ENCODE data around the gene ADARB2. TPM values are rescaled to one million over a fixed set of nuclear protein-coding genes. Genes with fewer than 3 reads are reported as not detected.
A peak's percentile ranks its signal among the peaks of the same experiment; 100 is the strongest.

ADARB2 gene
- total RNA-seq, 1 donor from 2014 or later, result 0.10 TPM

DNA sequence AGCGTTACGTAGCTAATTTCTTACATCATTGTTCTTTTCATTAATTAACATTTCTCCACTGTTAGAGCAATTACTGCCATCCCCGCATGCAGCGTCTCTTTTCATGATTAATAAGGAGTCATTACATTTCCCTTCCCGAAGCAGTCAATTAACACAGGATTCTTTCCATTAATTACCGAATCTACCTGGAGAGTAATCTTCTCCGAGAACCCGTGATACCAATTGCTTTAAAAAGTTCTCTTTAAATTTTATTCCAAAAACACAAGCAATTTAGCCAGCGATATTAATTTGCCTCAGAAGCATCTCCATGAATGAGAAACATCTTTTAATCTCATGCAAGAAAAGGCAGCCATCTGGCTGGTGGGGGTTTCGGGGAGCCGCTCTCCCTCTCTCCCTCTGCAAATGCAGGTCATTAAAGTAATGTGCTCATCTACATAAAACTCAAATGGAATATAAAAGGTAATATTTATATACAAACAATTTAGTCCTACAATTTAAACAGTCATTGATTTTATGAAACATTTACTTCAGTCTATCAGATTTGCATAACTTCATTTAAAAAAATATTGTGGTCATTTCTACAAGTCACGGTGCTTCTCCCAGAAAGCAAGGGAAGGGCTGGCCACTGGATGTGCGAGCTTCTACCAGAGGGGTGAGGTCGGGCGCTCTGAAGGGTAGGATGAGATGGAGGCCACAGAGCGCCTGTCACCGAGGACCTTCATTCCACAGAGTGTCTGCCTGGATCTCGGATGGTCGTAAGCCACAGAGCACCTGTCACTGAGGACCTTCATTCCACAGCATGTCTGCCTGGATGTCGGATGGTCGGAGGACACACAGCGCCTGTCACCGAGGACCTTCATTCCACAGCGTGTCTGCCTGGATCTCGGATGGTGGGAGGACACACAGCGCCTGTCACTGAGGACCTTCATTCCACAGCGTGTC lies 536.2 kb downstream of the ADARB2 start:
- no peak for DNase-seq

DNA sequence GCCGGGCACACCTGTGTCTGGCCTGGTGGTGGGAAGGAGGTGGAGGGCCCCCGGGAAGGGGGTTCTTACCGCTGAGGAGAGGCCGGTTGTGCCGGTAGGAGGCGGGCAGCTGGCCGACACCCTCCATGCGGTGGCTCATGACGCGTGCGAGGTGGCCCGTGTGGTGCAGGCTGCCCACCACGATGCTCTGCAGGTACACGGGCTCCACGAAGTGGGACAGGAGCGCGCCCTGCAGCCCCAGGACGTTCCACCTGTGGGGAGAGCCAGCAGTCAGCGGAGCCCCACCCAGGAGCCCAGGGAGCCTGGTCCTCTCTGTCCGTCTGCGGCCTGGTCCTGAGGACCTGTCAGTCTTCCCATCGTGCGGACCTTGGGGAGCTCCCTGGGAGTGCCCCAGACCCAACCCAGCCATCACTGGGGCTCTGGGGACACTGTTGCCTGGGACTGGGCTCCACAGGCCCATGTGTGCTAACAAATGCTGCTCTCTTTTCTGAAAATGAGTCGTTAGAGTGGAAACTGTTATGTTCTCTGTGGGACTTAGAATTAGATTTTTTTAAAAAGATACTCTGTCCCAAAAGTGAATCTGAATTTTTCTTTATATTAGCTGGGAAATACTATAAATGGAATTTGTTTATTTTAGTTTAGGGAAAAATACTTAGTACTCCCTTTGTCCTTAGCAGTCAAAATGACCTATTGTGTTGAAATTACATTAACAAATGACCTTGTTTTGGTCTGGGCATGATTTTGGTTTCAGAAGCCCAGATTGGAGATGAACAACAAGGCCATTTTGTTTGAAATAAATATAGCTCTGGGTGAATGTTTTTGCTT lies 537.2 kb downstream of the ADARB2 start:
- DNase-seq, result no peak

DNA sequence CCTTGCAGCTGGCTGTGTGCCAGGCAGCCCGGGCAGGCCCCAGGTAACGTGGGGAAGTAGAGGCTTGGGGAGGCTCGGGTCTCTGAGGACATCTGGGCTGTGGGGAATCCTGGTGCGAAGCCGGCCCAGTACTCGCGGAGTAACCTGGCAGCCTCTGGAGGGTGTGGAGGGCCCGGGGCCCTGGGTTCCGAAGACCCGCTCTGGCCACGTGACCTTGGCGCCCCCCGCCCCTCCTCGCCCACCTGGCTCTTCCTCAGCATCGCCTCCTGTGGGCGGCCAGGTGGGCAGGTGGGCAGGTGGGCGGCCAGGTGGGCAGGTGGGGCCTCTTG lies 538.0 kb downstream of the ADARB2 start:
- no peak for DNase-seq

DNA sequence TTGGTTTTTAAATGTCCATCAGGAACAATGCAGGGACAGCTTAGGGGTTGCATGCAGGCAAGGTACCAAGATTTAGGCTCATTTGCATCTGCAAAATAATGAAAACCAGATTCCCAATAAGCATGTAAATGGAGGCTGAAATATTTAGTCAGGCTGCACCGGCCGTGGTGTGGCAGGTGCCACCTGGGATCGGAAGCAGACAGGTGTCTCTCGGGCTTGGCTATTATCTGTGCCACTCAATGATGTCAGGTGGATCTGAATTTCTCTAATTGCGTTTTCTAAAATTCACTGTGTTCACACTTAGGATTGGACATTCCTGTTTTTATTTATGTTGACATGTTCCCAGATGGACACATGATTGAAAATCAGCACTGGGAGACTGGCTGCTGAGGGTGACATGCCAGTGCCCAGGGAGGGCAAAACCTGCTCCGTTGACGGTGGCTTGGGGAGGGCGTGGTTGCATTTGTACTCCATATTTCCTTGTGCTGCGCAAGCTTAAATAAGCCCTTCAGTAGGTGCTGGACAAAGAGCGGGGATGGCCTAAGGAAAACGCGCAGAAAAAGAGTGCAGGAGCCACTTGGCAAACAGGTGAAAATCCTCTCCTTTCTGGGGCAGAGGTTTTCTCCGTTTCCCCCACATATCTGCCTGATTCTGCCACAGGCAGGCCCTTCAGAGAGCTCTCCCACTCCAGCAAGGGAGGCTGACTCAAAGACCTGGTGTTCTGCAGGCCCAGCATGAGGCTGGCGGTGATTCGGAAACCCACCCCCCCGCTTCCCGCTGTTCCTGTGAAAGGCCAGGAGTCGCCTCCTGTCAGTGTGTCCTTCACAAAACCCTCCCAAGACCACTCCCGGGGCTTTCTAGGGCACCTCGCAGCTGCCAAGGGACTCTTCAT lies 538.6 kb downstream of the ADARB2 start:
- no peak for DNase-seq

DNA sequence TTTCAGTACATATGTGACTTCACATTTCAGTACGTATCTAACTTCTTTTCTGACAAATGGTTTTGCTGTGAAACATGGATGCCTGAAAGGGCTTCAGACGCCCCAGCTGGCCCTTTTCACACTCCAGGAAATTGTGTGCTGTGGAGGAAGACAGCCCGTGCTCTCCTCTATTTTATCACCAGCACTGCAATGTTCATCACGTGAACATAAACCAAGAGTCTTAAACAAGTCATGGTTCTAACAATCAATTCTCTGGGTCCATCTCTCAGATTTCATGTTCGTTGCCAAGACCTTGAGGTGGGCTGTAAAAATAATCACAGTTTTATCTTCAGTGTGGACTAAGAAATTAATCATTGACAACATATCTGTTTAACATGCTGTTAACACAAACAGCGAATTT lies 539.9 kb downstream of the ADARB2 start:
- DNase-seq, result peak; percentile 34

DNA sequence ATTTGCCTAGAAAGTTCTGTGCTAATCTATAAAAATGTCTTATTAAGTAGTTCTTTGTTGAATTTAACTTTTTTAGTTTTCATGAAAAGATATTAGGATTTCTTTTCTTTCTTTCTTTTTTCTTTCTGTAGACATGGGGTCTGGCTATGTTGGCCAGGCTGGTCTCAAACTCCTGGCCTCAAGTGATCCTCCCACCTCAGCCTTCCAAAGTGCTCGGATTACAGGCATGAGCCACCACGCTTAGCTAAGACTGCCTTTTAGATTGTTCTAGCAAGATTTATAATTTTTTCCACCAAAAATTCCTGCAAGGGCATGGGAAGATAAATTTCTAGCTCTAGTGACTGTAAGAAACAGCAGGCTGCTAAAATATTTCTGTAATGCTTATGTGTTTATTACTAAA lies 540.7 kb downstream of the ADARB2 start:
- DNase-seq, result no peak

DNA sequence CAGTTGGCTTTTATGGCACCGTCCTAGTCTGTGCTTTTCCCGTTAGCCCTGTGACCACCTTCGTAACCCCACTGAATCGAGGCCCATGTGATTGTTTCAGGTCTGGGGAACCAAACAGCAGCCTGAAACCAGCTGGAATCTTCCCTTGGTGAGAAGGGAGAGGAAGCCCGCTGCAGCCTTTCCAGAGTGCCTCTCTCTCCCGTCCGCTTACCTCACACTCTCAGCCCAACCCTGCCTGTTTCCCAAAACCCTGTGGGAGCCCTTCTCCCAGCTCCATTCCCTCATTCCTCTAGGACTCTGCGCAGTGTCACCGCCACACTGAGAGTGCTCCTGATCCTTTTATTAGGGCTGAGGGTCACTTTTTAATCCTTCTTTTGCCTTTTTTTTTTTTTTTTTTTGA lies 541.5 kb downstream of the ADARB2 start:
- no peak for DNase-seq

DNA sequence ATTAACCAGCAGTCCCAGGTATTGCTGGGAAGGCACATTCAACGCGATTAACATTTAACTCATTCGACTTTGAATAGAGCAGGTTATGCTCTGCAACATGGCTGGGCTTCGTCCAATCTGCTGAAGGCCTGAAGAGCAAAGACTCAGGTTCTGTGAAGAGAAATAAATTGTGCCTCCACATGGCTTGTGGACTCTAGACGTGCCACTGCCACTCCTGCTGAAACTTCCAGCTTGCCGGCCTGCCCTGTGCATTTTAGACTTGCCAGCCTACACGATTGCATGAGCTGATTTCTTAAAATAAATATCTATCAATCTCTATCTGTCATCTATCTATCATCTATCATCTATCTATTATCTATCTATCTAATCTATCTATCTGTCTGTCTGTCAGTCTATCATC lies 543.2 kb downstream of the ADARB2 start:
- no peak for DNase-seq

DNA sequence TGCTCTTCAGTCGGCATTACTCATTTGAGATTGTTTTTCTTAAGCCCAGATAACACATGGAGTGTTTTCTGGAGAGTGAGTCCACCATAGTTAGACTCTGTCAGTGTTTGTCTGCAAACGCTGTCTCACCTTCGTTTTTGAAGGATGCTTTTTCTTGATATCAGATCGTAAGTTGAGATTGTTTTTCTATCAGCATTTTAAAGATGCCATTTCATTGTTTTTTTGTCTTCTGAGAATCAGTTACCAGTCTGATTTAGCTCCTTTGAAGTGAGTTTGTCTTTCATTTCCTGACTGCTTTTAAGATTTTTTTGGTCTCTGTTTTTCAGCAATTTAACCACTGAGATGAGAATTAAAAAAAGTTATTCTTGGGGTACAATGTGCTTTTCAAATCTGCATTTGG lies 543.8 kb downstream of the ADARB2 start:
- DNase-seq, result no peak

DNA sequence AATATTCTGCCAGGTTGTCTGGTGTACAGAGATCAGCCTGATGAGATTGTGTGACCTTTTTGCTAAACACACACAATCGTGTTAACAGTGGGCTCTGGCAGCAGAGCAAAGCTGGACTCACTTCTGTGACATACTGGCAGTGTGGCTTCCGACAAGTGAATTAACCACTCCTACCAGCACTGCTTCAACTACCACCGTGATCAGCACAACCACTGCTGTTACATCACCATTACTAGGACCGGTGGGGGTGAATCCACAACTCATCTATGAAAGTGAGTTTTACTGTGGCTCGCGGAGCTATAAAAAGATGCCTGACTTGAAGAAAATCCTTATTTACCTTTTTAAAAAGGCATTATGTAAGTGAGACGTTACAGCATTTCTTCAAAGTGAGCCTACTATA lies 545.6 kb downstream of the ADARB2 start:
- no peak for DNase-seq

DNA sequence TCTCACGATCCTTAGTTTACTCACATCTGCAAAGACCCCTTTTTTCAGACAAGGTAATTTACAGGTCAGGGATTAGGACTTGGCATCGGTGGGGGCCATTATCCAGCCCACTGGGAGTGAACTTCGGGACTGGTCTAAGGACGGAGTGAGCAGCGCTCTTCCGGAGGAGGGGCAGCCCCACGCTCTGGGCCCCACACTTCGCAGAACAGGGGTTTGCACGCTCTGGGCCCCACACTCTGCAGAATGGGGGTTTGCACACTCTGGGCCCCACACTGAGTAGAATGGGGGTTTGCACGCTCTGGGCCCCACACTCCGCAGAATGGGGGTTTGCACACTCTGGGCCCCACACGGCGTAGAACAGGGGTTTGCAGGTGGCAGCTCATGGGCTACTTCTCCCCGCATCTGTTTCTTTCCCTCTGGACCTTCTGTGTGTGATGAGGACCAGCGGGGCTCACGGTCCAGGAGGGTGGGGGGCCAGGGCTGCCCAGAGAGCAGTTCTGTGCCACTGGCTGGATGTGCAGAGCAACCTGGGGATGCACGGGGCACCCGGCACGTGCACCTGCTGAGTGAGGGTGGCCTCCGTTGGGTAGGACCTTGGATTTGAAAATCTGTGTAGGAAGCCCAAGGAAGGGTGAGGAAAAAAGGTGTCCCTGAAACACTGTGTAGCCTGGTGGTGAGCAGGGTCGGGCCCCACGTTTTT lies 546.4 kb downstream of the ADARB2 start:
- no peak for DNase-seq

DNA sequence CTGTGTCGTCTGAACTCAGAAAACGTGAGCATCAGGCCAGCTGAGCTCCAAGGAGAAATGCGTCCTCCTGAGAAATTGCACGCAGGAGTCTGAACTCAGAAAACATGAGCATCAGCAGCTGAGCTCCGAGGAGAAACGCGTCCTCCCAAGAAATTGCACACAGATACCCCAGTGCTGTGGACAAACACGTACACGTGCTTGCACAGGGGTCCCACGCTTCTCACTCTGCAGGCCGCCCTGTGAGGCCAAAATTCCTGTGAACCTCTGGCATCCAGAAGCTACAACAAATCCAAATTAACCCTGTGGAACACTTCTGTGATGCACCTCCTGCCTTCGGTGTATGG lies 547.3 kb downstream of the ADARB2 start:
- no peak for DNase-seq

DNA sequence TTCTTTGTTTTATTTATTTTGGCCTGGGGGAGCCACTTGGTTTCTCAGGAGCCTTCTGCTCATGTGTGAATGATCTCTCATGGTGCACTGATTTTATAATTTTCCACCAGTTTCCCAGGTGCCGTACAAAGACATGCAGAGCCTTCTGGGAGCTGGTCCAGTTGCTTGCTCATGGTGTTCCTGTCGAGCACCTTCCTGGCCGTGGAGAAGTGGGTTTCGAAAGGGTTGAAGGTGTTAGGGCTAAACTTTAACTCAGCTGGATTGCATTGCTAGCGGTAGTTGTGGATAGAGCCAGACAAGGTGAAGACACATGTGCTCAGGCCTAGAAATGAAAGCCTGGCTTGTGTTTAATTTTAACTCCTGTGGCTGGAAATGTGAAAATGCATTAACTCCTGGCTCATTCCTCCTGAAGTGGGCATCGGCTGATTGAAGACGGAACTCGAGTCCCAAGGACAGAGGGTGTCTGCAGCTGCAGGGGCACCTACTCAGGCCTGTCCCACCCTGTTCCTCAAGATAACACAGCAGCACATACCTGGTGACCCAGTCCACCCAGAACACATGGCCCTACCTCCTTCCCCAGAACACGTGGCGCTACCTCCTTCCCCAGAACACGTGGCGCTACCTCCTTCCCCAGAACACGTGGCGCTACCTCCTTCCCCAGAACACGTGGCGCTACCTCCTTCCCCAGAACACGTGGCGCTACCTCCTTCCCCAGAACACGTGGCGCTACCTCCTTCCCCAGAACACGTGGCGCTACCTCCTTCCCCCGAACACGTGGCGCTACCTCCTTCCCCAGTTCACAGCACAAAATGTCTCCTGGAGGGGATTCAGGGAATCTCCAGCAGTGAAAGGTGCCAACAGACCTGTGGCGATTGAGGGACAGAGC lies 547.9 kb downstream of the ADARB2 start:
- DNase-seq, result no peak

DNA sequence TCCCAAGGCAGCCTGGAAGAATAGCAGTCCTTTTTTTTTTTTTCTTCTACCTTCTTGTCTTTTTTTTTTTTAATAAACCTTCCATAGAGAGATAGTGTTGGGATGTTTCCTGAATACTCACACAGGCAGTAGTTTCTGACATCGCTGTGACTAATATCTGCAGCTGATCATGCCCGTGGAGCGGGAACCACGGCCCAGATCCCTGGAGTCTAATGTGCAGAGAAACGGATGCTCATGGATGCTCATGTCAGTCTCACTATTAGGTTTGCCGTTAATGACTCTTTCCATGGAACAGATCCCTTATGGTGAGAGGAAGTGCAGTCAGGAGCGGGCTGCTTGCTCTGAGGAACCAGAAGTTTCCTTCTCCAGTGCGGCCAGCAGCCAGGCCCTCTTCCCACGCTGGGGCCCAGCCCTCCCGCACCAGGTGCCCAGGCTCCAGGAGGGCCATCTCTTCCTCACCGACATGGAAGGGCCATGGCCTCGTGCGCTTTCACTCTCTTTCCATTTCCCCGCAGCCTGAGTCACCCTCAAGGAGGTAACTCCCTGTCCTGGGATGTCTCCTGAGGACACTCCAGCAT lies 548.7 kb downstream of the ADARB2 start:
- DNase-seq, result no peak

DNA sequence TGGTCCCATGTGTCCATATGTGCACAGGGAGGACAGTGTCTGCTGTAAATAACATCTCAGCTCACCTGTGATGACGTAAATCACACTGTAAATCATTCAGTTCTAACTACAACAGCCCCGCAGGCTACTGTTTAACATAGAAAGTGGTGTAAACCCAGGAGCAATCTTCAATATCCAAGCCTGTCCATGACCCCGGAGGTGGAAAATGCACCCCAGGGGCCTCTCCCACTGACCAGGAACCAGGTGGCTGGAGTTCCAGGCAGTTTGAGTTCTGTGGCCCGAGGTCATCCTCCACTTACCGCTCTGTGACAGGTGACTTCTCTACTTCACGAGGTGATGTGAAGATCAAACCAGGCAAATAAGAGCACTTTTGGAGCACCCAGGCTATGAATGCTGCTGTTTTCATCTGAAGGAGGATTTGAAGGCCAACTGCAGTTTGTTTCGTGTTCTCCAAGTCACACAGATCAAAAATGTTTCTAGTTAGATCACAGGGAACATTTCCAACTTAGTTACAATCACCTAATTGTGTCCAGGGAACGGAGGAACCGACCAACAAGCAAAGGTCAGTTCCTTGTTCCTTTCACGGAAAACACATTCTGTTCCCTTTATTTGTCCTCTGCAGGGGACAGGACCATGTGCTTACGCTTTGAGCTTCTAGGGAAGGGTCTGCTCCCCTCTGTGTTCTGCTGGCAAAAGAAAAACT lies 549.3 kb downstream of the ADARB2 start:
- no peak for DNase-seq

DNA sequence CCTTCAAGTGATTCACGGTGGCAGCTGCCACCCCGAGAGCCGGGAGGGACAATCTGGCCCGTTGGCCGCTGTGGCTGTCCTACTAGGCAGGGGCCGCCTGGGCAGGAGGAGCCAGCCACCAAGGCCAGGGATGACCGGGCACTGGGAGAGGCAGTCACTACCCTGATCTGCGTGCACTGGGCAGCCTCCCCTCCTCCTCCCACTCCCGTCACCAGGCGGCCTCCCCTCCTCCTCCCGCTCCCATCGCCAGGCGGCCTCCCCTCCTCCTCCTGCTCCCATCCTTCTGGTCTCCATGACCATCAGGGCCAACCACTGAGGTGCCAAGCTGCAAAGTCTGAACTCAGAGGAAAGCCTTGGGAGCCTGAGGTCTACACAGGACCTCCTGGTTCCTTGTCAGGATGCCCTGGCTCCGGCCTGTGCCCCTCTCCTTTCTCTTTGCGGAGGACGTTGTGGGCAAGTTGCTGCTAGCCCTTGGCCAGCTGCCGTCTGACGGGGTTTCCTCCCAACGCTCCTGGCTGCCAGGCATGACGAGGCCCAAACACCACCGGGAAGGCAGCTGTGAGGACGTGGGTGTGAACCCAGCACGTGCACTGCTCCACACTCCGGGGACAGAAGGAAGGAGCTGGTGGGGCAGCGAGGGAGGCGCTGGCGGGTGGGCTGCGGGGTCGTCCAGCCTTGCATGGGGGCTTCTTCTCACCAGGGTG lies 550.0 kb downstream of the ADARB2 start:
- no peak for DNase-seq

DNA sequence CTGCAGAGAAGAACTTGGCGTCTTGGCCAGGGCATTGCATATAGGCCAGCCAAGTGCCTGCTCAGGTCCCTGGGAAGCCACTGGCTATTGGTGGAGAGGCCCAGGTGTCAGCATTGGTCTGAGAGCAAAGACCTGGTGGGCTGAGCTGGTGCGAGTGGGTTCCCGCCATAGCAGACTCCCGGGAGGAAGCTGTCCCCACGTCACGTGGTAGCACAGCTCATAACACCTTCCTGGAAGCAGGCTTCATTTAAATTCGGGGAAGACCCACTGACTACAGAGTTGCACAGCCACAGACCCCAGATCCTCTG lies 550.7 kb downstream of the ADARB2 start:
- no peak for DNase-seq

DNA sequence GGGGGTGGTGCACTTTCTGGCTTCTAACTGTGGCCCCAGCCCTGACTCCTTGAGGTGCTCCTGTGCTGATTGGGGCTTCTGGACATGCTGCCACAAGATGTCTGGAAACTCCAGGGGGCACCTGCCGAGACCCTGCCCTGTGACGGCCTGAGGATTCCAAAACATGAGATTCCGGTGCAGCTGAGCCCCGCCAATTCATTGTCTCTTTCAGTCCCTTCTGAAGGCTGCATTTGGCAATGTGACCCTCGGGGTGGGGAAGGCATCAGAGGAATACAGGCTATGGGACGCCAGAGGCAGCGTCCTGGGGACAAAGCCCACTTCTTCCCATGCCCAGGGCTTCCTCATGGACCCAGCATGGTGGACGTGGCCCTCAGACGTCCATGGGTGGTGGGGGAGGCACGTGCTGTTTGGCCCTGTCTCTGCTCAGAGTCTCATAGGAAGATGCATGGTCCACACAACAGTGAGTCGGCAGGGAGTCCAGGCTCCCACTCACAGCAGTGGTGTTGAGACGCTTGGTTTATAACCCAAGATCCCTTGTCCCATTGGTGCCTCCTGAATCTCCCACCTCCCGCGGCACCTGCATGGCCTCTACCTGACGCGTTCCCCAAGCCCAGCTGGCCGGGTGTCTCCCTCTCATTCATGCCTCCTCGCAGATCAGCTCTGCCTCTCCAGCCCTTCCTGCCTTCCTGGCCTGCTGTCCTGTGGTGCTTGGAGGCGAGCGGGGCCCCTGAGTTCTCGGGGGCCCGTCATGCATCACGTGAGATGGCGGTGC lies 551.2 kb downstream of the ADARB2 start:
- no peak for DNase-seq
